PFSK-1 (cell line): ENCODE results near the gene MYL10.

Source experiments
- POLR2AphosphoS5 ChIP-seq: IDR thresholded peaks from 2 replicates; pipeline ENCODE4 v1.6.1; 2012; ENCODE audit warnings: low read depth, mild to moderate bottlenecking, control low read depth, low read length, moderate library complexity
- TF ChIP-seq, protein P1 (sequence below), 2 experiments: IDR thresholded peaks; 2 replicates each; pipeline versions ENCODE4 v1.6.1 to v1.8.0; 2011 to 2012; ENCODE audit warnings: low read depth in 2 of 2, low read length in 2 of 2, control low read depth in 1 of 2, inconsistent platforms in 1 of 2, mild to moderate bottlenecking in 1 of 2, moderate library complexity in 1 of 2; ENCODE audit not compliant: insufficient read depth in 1 of 2

DNA sequence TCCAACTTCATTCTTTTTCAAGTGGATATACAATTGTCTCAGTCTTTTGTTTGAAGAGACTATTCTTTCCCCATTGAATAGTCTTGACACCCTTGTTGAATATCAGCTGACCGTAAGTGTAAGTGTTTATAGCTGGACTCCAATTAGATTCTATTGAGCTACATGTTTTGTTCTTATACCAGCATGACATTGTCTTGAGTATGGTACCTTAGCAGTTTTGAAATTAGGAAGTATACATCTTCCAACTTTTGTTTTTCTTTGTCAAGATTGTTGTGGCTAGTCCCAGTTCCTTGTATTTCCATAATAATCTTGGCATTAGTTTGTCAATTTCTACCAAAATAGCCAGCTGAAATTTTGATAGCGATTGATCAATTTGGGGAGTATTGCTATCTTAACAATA is 56.9 kb downstream of the MYL10 start:
- TF ChIP-seq POLR2AphosphoS5: no peak
- TF ChIP-seq, protein P1, sequence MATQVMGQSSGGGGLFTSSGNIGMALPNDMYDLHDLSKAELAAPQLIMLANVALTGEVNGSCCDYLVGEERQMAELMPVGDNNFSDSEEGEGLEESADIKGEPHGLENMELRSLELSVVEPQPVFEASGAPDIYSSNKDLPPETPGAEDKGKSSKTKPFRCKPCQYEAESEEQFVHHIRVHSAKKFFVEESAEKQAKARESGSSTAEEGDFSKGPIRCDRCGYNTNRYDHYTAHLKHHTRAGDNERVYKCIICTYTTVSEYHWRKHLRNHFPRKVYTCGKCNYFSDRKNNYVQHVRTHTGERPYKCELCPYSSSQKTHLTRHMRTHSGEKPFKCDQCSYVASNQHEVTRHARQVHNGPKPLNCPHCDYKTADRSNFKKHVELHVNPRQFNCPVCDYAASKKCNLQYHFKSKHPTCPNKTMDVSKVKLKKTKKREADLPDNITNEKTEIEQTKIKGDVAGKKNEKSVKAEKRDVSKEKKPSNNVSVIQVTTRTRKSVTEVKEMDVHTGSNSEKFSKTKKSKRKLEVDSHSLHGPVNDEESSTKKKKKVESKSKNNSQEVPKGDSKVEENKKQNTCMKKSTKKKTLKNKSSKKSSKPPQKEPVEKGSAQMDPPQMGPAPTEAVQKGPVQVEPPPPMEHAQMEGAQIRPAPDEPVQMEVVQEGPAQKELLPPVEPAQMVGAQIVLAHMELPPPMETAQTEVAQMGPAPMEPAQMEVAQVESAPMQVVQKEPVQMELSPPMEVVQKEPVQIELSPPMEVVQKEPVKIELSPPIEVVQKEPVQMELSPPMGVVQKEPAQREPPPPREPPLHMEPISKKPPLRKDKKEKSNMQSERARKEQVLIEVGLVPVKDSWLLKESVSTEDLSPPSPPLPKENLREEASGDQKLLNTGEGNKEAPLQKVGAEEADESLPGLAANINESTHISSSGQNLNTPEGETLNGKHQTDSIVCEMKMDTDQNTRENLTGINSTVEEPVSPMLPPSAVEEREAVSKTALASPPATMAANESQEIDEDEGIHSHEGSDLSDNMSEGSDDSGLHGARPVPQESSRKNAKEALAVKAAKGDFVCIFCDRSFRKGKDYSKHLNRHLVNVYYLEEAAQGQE (IDR thresholded peaks at IDR 0.05; ENCODE audit: insufficient read depth in 1 of 2, low read depth in 2 of 2, low read length in 2 of 2): no peak
